K562 (cell line): Measurements from ENCODE around the gene ERVV-1.

Experiments
- EZH2 ChIP-seq: IDR thresholded peaks from 2 replicates; pipeline ENCODE4 v1.6.1; 2012; ENCODE audit warnings: low read depth, mild to moderate bottlenecking, inconsistent platforms, low read length, borderline replicate concordance
- GTF2E2 ChIP-seq: fragments of 200-800 bp; sonication (Bioruptor generic); IDR thresholded peaks from 2 replicates; pipeline ENCODE4 v1.6.1; 2016; ENCODE audit warnings: missing genetic modification characterization, missing compliant biosample characterization
- LEF1 ChIP-seq: fragments of 450-650 bp; IDR thresholded peaks from 2 replicates; pipeline ENCODE4 v1.6.1; 2016; ENCODE audit warnings: mild to moderate bottlenecking
- POLR2AphosphoS5 ChIP-seq: IDR thresholded peaks from 2 replicates; pipeline ENCODE4 v1.6.1; 2011; ENCODE audit warnings: mild to moderate bottlenecking, low read depth, low read length, moderate library complexity; ENCODE audit not compliant: control insufficient read depth, insufficient read depth
- PRMT5 ChIP-seq: sonication (generic); formaldehyde crosslinking; IDR thresholded peaks from 2 replicates; pipeline ENCODE4 v1.5.0; 2020; ENCODE audit warnings: missing genetic modification reagents
- RCOR1 ChIP-seq, 2 experiments: IDR thresholded peaks; 2 replicates each; pipeline ENCODE4 v1.6.1; 2012; ENCODE audit warnings: low read depth in 2 of 2, low read length in 2 of 2, borderline replicate concordance in 1 of 2, improper control_type of control experiment in 1 of 2
- SRF ChIP-seq, 2 experiments: fragments of 250-450, 450-650 bp in 1 of 2; sonication (Bioruptor Pico) in 1 of 2; sonication (generic) in 1 of 2; formaldehyde crosslinking; IDR thresholded peaks; 2 replicates each; pipeline versions ENCODE4 v1.5.0 to v1.5.1; 2020 to 2022; ENCODE audit warnings: mild to moderate bottlenecking in 1 of 2, missing genetic modification reagents in 1 of 2
- TAF1 ChIP-seq: IDR thresholded peaks from 2 replicates; pipeline ENCODE4 v1.6.1; 2011; ENCODE audit warnings: mild to moderate bottlenecking, low read length, moderate library complexity; ENCODE audit not compliant: insufficient read depth, control insufficient read depth, severe bottlenecking; ENCODE audit errors: extremely low read depth
- XRCC5 ChIP-seq: fragments of 200-400 bp; formaldehyde crosslinking; IDR thresholded peaks from 2 replicates; pipeline ENCODE4 v1.6.1; 2017; ENCODE audit warnings: low read depth, mild to moderate bottlenecking, low read length
- YY1 ChIP-seq, 3 experiments: IDR thresholded peaks; 2 replicates each; pipeline ENCODE4 v1.6.1; 2011; ENCODE audit warnings: low read length in 2 of 3, mild to moderate bottlenecking in 2 of 3, moderate library complexity in 2 of 3, borderline replicate concordance in 1 of 3, control low read depth in 1 of 3, low read depth in 1 of 3; ENCODE audit not compliant: insufficient read depth in 3 of 3, insufficient replicate concordance in 2 of 3, control insufficient read depth in 1 of 3, insufficient read length in 1 of 3; ENCODE audit errors: extremely low read depth in 1 of 3
- ZBTB33 ChIP-seq: sonication (generic); formaldehyde crosslinking; IDR thresholded peaks from 2 replicates; pipeline ENCODE4 v1.8.1; 2023; ENCODE audit warnings: mild to moderate bottlenecking, missing genetic modification reagents
- ZNF77 ChIP-seq: fragments of 250-450 bp; sonication (Bioruptor Pico); IDR thresholded peaks from 2 replicates; pipeline ENCODE4 v1.5.0; 2020
- TF ChIP-seq, protein P1 (sequence below): fragments of 250-450 bp; sonication (Bioruptor Pico); IDR thresholded peaks from 2 replicates; pipeline ENCODE4 v1.5.0; 2020; ENCODE audit warnings: mild to moderate bottlenecking
- TF ChIP-seq, protein P2 (sequence below), 3 experiments: IDR thresholded peaks in 2 of 3; conservative IDR thresholded peaks in 1 of 3; 2 replicates each; pipeline ENCODE4 v1.5.1; 2011 to 2012; ENCODE audit warnings: low read length in 3 of 3, mild to moderate bottlenecking in 3 of 3, control low read depth in 2 of 3, improper control_type of control experiment in 1 of 3, inconsistent platforms in 1 of 3, low read depth in 1 of 3, mixed read lengths in 1 of 3, moderate library complexity in 1 of 3; ENCODE audit not compliant: insufficient read depth in 2 of 3

- TF ChIP-seq XRCC5 (no peak), PRMT5 (CRISPR knock-in tag) (no peak), POLR2AphosphoS5 (no peak), TAF1 (no peak), GTF2E2 (tag) (no peak), EZH2 (no peak), YY1 (IDR thresholded peaks at IDR 0.05; ENCODE audit: borderline replicate concordance in 1 of 3, control insufficient read depth in 1 of 3, extremely low read depth in 1 of 3, insufficient read depth in 3 of 3, insufficient read length in 1 of 3, insufficient replicate concordance in 2 of 3, low read depth in 1 of 3, low read length in 2 of 3) (no peak), ZNF77 (no peak), ZBTB33 (CRISPR knock-in tag) (no peak), LEF1 (no peak), RCOR1 (IDR thresholded peaks at IDR 0.05; ENCODE audit: borderline replicate concordance in 1 of 2, low read depth in 2 of 2, low read length in 2 of 2) (no peak), SRF (CRISPR knock-in tag; IDR thresholded peaks at IDR 0.05) (no peak)
- TF ChIP-seq, protein P1, sequence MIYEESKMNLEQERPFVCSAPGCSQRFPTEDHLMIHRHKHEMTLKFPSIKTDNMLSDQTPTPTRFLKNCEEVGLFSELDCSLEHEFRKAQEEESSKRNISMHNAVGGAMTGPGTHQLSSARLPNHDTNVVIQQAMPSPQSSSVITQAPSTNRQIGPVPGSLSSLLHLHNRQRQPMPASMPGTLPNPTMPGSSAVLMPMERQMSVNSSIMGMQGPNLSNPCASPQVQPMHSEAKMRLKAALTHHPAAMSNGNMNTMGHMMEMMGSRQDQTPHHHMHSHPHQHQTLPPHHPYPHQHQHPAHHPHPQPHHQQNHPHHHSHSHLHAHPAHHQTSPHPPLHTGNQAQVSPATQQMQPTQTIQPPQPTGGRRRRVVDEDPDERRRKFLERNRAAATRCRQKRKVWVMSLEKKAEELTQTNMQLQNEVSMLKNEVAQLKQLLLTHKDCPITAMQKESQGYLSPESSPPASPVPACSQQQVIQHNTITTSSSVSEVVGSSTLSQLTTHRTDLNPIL (CRISPR knock-in tag) = no peak
- TF ChIP-seq, protein P2, sequence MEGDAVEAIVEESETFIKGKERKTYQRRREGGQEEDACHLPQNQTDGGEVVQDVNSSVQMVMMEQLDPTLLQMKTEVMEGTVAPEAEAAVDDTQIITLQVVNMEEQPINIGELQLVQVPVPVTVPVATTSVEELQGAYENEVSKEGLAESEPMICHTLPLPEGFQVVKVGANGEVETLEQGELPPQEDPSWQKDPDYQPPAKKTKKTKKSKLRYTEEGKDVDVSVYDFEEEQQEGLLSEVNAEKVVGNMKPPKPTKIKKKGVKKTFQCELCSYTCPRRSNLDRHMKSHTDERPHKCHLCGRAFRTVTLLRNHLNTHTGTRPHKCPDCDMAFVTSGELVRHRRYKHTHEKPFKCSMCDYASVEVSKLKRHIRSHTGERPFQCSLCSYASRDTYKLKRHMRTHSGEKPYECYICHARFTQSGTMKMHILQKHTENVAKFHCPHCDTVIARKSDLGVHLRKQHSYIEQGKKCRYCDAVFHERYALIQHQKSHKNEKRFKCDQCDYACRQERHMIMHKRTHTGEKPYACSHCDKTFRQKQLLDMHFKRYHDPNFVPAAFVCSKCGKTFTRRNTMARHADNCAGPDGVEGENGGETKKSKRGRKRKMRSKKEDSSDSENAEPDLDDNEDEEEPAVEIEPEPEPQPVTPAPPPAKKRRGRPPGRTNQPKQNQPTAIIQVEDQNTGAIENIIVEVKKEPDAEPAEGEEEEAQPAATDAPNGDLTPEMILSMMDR (IDR thresholded peaks at IDR 0.05 in 2 of 3, conservative IDR thresholded peaks at IDR 0.05 in 1 of 3; ENCODE audit: insufficient read depth in 2 of 3, low read depth in 1 of 3, low read length in 3 of 3) = peak; percentile 37 to 64 (median 45); a peak in 4 of 6 replicates
Measured at GRCh38 chr19:53019684-53020083, 6.0 kb downstream of the ERVV-1 start.
